IMR-90 (cell line): Measurements from ENCODE around the gene LRRC26. TPM values are rescaled to one million over a fixed set of nuclear protein-coding genes. Genes with fewer than 3 reads are reported as not detected.

Experiments used
- ATAC-seq: fragments of 200-7000 bp; cut with Tn5 transposase; 2 replicates; pipeline ENCODE4 v1.9.1; 2020; ENCODE audit warnings: low read depth, mild to moderate bottlenecking, moderate library complexity
- BruUV-seq: library from RNA; stranded (reverse); fragments of 400-500 nt; replicated peaks from 2 replicates; lab custom pipeline; 2021; lab: Mats Ljungman, UMichigan
- CTCF ChIA-PET: fragments of 300-600 bp; formaldehyde crosslinking; extraction: SDS; loops from one replicate; lab custom pipeline; 2021; ENCODE audit warnings: antibody characterized with exemption; lab: Yijun Ruan, JAX
- POLR2A ChIA-PET: fragments of 300-600 bp; sonication (Branson Sonifier 250); formaldehyde crosslinking; loops from one replicate; lab custom pipeline; 2022; ENCODE audit warnings: antibody characterized with exemption; ENCODE audit not compliant: unreplicated experiment; lab: Charles Lee
- DNase-seq: peaks from one replicate; pipeline ENCODE4 v3.0.0; 2013
- H2AFZ ChIP-seq: replicated peaks from 2 replicates; pipeline ENCODE3; 2013; ENCODE audit warnings: low read length, mild to moderate bottlenecking; ENCODE audit not compliant: poor library complexity
- H2AK5ac ChIP-seq: 2 replicates; pipeline ENCODE4 v1.6.1; 2013; ENCODE audit warnings: low read depth, low read length, inconsistent platforms
- H2AK9ac ChIP-seq: replicated peaks from 2 replicates; pipeline ENCODE3; 2013; ENCODE audit warnings: mild to moderate bottlenecking, low read depth, low read length, moderate library complexity; ENCODE audit not compliant: poor library complexity
- H2BK120ac ChIP-seq: 2 replicates; pipeline ENCODE4 v1.6.1; 2013; ENCODE audit warnings: low read depth, low read length, inconsistent platforms
- H2BK15ac ChIP-seq: 3 replicates; pipeline ENCODE4 v1.6.1; 2013; ENCODE audit warnings: low read depth, low read length, inconsistent platforms
- H2BK20ac ChIP-seq: 2 replicates; pipeline ENCODE4 v1.6.1; 2013; ENCODE audit warnings: low read depth, mild to moderate bottlenecking, inconsistent platforms, low read length, moderate library complexity
- H2BK5ac ChIP-seq: 2 replicates; pipeline ENCODE4 v1.6.1; 2013; ENCODE audit warnings: mild to moderate bottlenecking, low read depth, low read length, inconsistent platforms; ENCODE audit not compliant: poor library complexity, severe bottlenecking
- H3K14ac ChIP-seq: replicated peaks from 2 replicates; pipeline ENCODE4 v1.6.1; 2013; ENCODE audit warnings: low read depth, low read length, inconsistent platforms
- H3K18ac ChIP-seq: 2 replicates; pipeline ENCODE4 v1.6.1; 2013; ENCODE audit warnings: low read depth, low read length, control low read depth
- H3K23ac ChIP-seq: 2 replicates; pipeline ENCODE4 v1.6.1; 2013; ENCODE audit warnings: low read depth, low read length, inconsistent platforms
- H3K27ac ChIP-seq: 2 replicates; pipeline ENCODE4 v1.5.1; 2013; ENCODE audit warnings: mild to moderate bottlenecking, control low read depth, low read length; ENCODE audit not compliant: insufficient read depth
- H3K27me3 ChIP-seq: 2 replicates; pipeline ENCODE4 v1.6.1; 2013; ENCODE audit warnings: low read length; ENCODE audit not compliant: control insufficient read depth, insufficient read depth
- H3K36me3 ChIP-seq: 2 replicates; pipeline ENCODE4 v1.6.1; 2013; ENCODE audit warnings: low read length, mixed read lengths; ENCODE audit not compliant: control insufficient read depth, insufficient read depth
- H3K4ac ChIP-seq: 2 replicates; pipeline ENCODE4 v1.6.1; 2013; ENCODE audit warnings: low read depth, low read length, inconsistent platforms
- H3K4me1 ChIP-seq: 2 replicates; pipeline ENCODE4 v1.6.1; 2013; ENCODE audit warnings: low read length, mixed read lengths; ENCODE audit not compliant: control insufficient read depth, insufficient read depth
- H3K4me2 ChIP-seq: 2 replicates; pipeline ENCODE4 v1.6.1; 2013; ENCODE audit warnings: low read depth, mild to moderate bottlenecking, control low read depth, low read length, moderate library complexity
- H3K4me3 ChIP-seq: 2 replicates; pipeline ENCODE4 v1.5.1; 2013; ENCODE audit warnings: low read depth, mild to moderate bottlenecking, control low read depth, low read length, moderate library complexity; ENCODE audit not compliant: insufficient read depth
- H3K56ac ChIP-seq: 2 replicates; pipeline ENCODE4 v1.6.1; 2013; ENCODE audit warnings: low read length, inconsistent platforms; ENCODE audit not compliant: insufficient read depth; ENCODE audit errors: extremely low read depth
- H3K79me1 ChIP-seq, 2 experiments: 2 replicates each; pipeline ENCODE4 v1.6.1; 2013; ENCODE audit warnings: low read length in 2 of 2, inconsistent platforms in 1 of 2, low read depth in 1 of 2
- H3K9ac ChIP-seq: 2 replicates; pipeline ENCODE4 v1.6.1; 2013; ENCODE audit warnings: low read depth, low read length, control low read depth
- H3K9me1 ChIP-seq: 2 replicates; pipeline ENCODE4 v1.6.1; 2013; ENCODE audit warnings: low read length, inconsistent platforms; ENCODE audit not compliant: insufficient read depth
- H3K9me3 ChIP-seq: 2 replicates; pipeline ENCODE4 v1.6.1; 2013; ENCODE audit warnings: low read length; ENCODE audit not compliant: control insufficient read depth, insufficient read depth
- H4K20me1 ChIP-seq: 2 replicates; pipeline ENCODE4 v1.6.1; 2013; ENCODE audit warnings: low read length, inconsistent platforms; ENCODE audit not compliant: insufficient read depth
- H4K5ac ChIP-seq: 2 replicates; pipeline ENCODE4 v1.6.1; 2013; ENCODE audit warnings: mild to moderate bottlenecking, low read depth, low read length, control low read depth
- H4K8ac ChIP-seq, 2 experiments: 2 replicates each; pipeline ENCODE4 v1.6.1; 2013; ENCODE audit warnings: low read depth in 2 of 2, low read length in 2 of 2, control low read depth in 1 of 2, inconsistent platforms in 1 of 2
- H4K91ac ChIP-seq: 2 replicates; pipeline ENCODE4 v1.6.1; 2013; ENCODE audit warnings: low read depth, low read length, inconsistent platforms; ENCODE audit not compliant: insufficient read depth
- BHLHE40 ChIP-seq: fragments of 150-350 bp; IDR thresholded peaks from 2 replicates; pipeline ENCODE4 v1.6.1; 2016; ENCODE audit warnings: mild to moderate bottlenecking, low read depth, low read length
- CEBPB ChIP-seq: IDR thresholded peaks from 2 replicates; pipeline ENCODE4 v1.6.1; 2012; ENCODE audit warnings: low read depth, low read length, improper control_type of control experiment
- CHD1 ChIP-seq: IDR thresholded peaks from 2 replicates; pipeline ENCODE4 v1.6.1; 2012; ENCODE audit warnings: low read depth, low read length, improper control_type of control experiment
- CTCF ChIP-seq: conservative IDR thresholded peaks from 2 replicates; pipeline ENCODE4 v1.5.1; 2012; ENCODE audit warnings: mild to moderate bottlenecking, low read depth, low read length, improper control_type of control experiment
- ELK1 ChIP-seq: fragments of 150-350 bp; IDR thresholded peaks from 2 replicates; pipeline ENCODE4 v1.6.1; 2016; ENCODE audit warnings: low read depth, mild to moderate bottlenecking, low read length, moderate library complexity, borderline replicate concordance
- FOS ChIP-seq: fragments of 150-350 bp; IDR thresholded peaks from 2 replicates; pipeline ENCODE4 v1.6.1; 2016; ENCODE audit warnings: low read depth, low read length
- MAFK ChIP-seq: IDR thresholded peaks from 2 replicates; pipeline ENCODE4 v1.6.1; 2012; ENCODE audit warnings: low read depth, low read length, improper control_type of control experiment
- MAZ ChIP-seq: IDR thresholded peaks from 2 replicates; pipeline ENCODE4 v1.6.1; 2012; ENCODE audit warnings: low read depth, mild to moderate bottlenecking, low read length, improper control_type of control experiment, moderate library complexity, borderline replicate concordance
- POLR2A ChIP-seq: IDR thresholded peaks from 2 replicates; pipeline ENCODE4 v1.6.1; 2012; ENCODE audit warnings: mild to moderate bottlenecking, low read depth, low read length
- RAD21 ChIP-seq: IDR thresholded peaks from 2 replicates; pipeline ENCODE4 v1.6.1; 2012; ENCODE audit warnings: low read length, improper control_type of control experiment
- RCOR1 ChIP-seq: IDR thresholded peaks from 2 replicates; pipeline ENCODE4 v1.6.1; 2012; ENCODE audit warnings: mild to moderate bottlenecking, low read length, improper control_type of control experiment; ENCODE audit not compliant: insufficient replicate concordance
- RFX5 ChIP-seq: IDR thresholded peaks from 2 replicates; pipeline ENCODE4 v1.8.0; 2012; ENCODE audit warnings: low read depth, mild to moderate bottlenecking, low read length, moderate library complexity
- SMC3 ChIP-seq: fragments of 150-350 bp; IDR thresholded peaks from 2 replicates; pipeline ENCODE4 v1.6.1; 2016; ENCODE audit warnings: low read depth, mild to moderate bottlenecking, antibody characterized with exemption, low read length, moderate library complexity
- USF2 ChIP-seq: fragments of 150-350 bp; IDR thresholded peaks from 2 replicates; pipeline ENCODE4 v1.6.1; 2017; ENCODE audit warnings: mild to moderate bottlenecking, antibody characterized with exemption, low read length, low read depth
- WGBS, 2 experiments: methylation state at CpG; one replicate each; pipeline versions ENCODE4 v1.1.5 to v1.1.7; 2013; ENCODE audit warnings: missing lambda C conversion rate in 2 of 2; ENCODE audit not compliant: insufficient read length in 1 of 2; ENCODE audit errors: extremely low coverage in 2 of 2; 5-methylcytosine and 5-hydroxymethylcytosine counted together
- dilution Hi-C: fragments of 300-500 bp; cut with HindIII; formaldehyde crosslinking; loops from one replicate; pipeline ENCODE4 v1.14.3; 2018; ENCODE audit warnings: low sequenced_read_pairs; ENCODE audit not compliant: unreplicated experiment
- in situ Hi-C: fragments of 300-500 bp; cut with MboI; formaldehyde crosslinking; loops from 3 replicates; pipeline ENCODE4 v1.14.3; 2019; ENCODE audit warnings: low sequenced_read_pairs, inconsistent platforms, mixed read lengths
- intact Hi-C: fragments of 100-400 bp; cut with micrococcal nuclease; formaldehyde crosslinking; loops from 2 replicates; pipeline ENCODE4 v1.10.0; 2022
- polyA plus RNA-seq, 3 experiments: library from polyadenylated mRNA; depleted of rRNA; stranded (reverse); fragments of >200 nt; gene quantifications; 2 replicates each; pipeline ENCODE4 v1.2.3, GENCODE V29; 2012; ENCODE audit warnings: low replicate concordance in 1 of 3
- total RNA-seq: library from RNA; depleted of rRNA; stranded (reverse); fragments of >200 nt; gene quantifications from 2 replicates; pipeline ENCODE4 v1.2.3, GENCODE V29; 2012

Gene LRRC26
- total and polyA plus RNA-seq, 2 of the 4 experiments (the other 2 are of a cell fraction), result not detected

GRCh38 chr9:137183980-137184595 lies 14.2 kb upstream of the LRRC26 start:
- H3K9ac ChIP-seq, result no peak overlapping the region
- no peak overlapping the region for H3K27ac ChIP-seq
- H2AK5ac ChIP-seq, result no peak overlapping the region
- no peak overlapping the region for H2BK20ac ChIP-seq
- no peak overlapping the region for H3K4me2 ChIP-seq
- peaks cover 0 to 29% of the 10 kb centered on the region in 2 experiments for H3K79me1 ChIP-seq
- dilution Hi-C loops (no loop called here), intact Hi-C loops (no loop called here), in situ Hi-C loops (no loop called here)
- no peak overlapping the region for H3K18ac ChIP-seq
- no peak overlapping the region for H4K8ac ChIP-seq
- ChIA-PET POLR2A (no interaction called here), CTCF (no interaction called here)
- no peak overlapping the region for H3K4me3 ChIP-seq
- no peak overlapping the region for H2BK15ac ChIP-seq
- no peaks in the 10 kb centered on the region for H3K27me3 ChIP-seq
- DNase-seq (no peak), ATAC-seq (no peak)
- H4K20me1 ChIP-seq, result peaks cover 6% of the 10 kb centered on the region; the same call in 1 of the 2 replicates
- no peaks in the 10 kb centered on the region for H3K9me3 ChIP-seq
- BruUV-seq, result no TSS peak
- no peak overlapping the region for H2BK120ac ChIP-seq
- H2AFZ ChIP-seq, result no peak overlapping the region
- no peak overlapping the region for H3K4ac ChIP-seq
- no peak overlapping the region for H3K23ac ChIP-seq
- no peak overlapping the region for H4K5ac ChIP-seq
- 0 out of 2 replicates have a peak, but pooled peaks cover 2% of the 10 kb centered on the region for H3K9me1 ChIP-seq
- H3K56ac ChIP-seq, result no peak overlapping the region
- H3K36me3 ChIP-seq, result peaks cover 66% of the 10 kb centered on the region
- WGBS, 2 experiments, result 95% methylated on average over 27 of the region's 27 CpGs; no CpG with 5 or more reads in 1 of the 2 experiments
- TF ChIP-seq MAFK (no peak), CEBPB (no peak), RCOR1 (no peak), ELK1 (no peak), POLR2A (no peak), SMC3 (no peak), CTCF (no peak), CHD1 (no peak), USF2 (no peak), RAD21 (no peak), RFX5 (no peak), BHLHE40 (no peak), FOS (no peak), MAZ (no peak)
- no peak overlapping the region for H4K91ac ChIP-seq
- no peak overlapping the region for H3K14ac ChIP-seq
- H2BK5ac ChIP-seq, result no peak overlapping the region
- H2AK9ac ChIP-seq, result no peak overlapping the region
- H3K4me1 ChIP-seq, result peaks cover 7% of the 10 kb centered on the region; the same call in 1 of the 2 replicates
